ENCODE measurements around the gene CDH4. TPM values are rescaled to one million over a fixed set of nuclear protein-coding genes. Genes with fewer than 3 reads are reported as not detected.

Gene CDH4
- total and polyA plus RNA-seq, 7 donors, result under 0.01 to 0.06 TPM; not detected in 5

- no peak for DNase-seq
- TF ChIP-seq POLR2AphosphoS5 (IDR thresholded peaks at IDR 0.05) (no peak), CTCF (IDR thresholded peaks at IDR 0.05) (no peak), EP300 (IDR thresholded peaks at IDR 0.05) (no peak), POLR2A (IDR thresholded peaks at IDR 0.05) (no peak)
- Histone ChIP-seq H3K4me1 (no peaks in the 10 kb centered on the region), H3K36me3 (no peaks in the 10 kb centered on the region), H3K27me3 (peaks cover 0 to 10% (median 0%) of the 10 kb centered on the region in 3 donors), H3K27ac (no peak overlapping the region), H3K4me3 (no peak overlapping the region), H3K9me3 (no peaks in the 10 kb centered on the region)
- intact Hi-C loops (cut with DNase I), result no loop called here
- WGBS, 2 donors, result 86% methylated on average over 38 of the region's 38 CpGs
Observed at GRCh38 chr20:61908057-61909026, 656.3 kb downstream of the CDH4 start.

- Histone ChIP-seq H3K9me3 (no peaks in the 10 kb centered on the region), H3K27ac (no peak overlapping the region), H3K4me1 (no peaks in the 10 kb centered on the region), H3K27me3 (peaks cover 0 to 7% (median 0%) of the 10 kb centered on the region in 3 donors), H3K4me3 (no peak overlapping the region), H3K36me3 (no peaks in the 10 kb centered on the region)
- WGBS, 2 donors, result 85% methylated on average over 9 of the region's 9 CpGs
- DNase-seq, result no peak
- intact Hi-C loops (cut with DNase I), result no loop called here
- TF ChIP-seq EP300 (IDR thresholded peaks at IDR 0.05) (no peak), POLR2AphosphoS5 (IDR thresholded peaks at IDR 0.05) (no peak), POLR2A (IDR thresholded peaks at IDR 0.05) (no peak), CTCF (IDR thresholded peaks at IDR 0.05) (no peak)
Observed at GRCh38 chr20:61909028-61909427, 657.0 kb downstream of the CDH4 start.

- Histone ChIP-seq H3K27ac (no peak overlapping the region), H3K4me1 (no peaks in the 10 kb centered on the region), H3K36me3 (no peaks in the 10 kb centered on the region), H3K4me3 (no peak overlapping the region), H3K9me3 (no peaks in the 10 kb centered on the region), H3K27me3 (peaks cover 0 to 10% (median 0%) of the 10 kb centered on the region in 3 donors)
- 29 to 70% methylated on average over 14 of the region's 14 CpGs for WGBS, 2 donors
- TF ChIP-seq CTCF (IDR thresholded peaks at IDR 0.05), result no peak
- TF ChIP-seq EP300 (IDR thresholded peaks at IDR 0.05), result no peak
- TF ChIP-seq POLR2AphosphoS5 (IDR thresholded peaks at IDR 0.05), result no peak
- TF ChIP-seq POLR2A (IDR thresholded peaks at IDR 0.05), result no peak
- no peak for DNase-seq
- intact Hi-C loops (cut with DNase I), result no loop called here
Observed at GRCh38 chr20:61909821-61910220, 657.8 kb downstream of the CDH4 start.

- Histone ChIP-seq H3K4me1 (no peaks in the 10 kb centered on the region), H3K36me3 (no peaks in the 10 kb centered on the region), H3K27ac (no peak overlapping the region), H3K4me3 (no peak overlapping the region), H3K9me3 (no peaks in the 10 kb centered on the region), H3K27me3 (peaks cover 0 to 10% (median 0%) of the 10 kb centered on the region in 3 donors)
- no peak for DNase-seq
- intact Hi-C loops (cut with DNase I), result no loop called here
- TF ChIP-seq CTCF (IDR thresholded peaks at IDR 0.05) (no peak), EP300 (IDR thresholded peaks at IDR 0.05) (no peak), POLR2AphosphoS5 (IDR thresholded peaks at IDR 0.05) (no peak), POLR2A (IDR thresholded peaks at IDR 0.05) (no peak)
- 62 to 76% methylated on average over 7 of the region's 7 CpGs for WGBS, 2 donors
Observed at GRCh38 chr20:61911824-61912223, 659.8 kb downstream of the CDH4 start.

Measured in sigmoid colon (tissue), 7 donors.